Measurements from ENCODE around the gene EDEM3. TPM values are rescaled to one million over a fixed set of nuclear protein-coding genes. Genes with fewer than 3 reads are reported as not detected.
"Not testable (repeated sequence)": the region's sequence is repeated elsewhere in the genome, so short reads cannot be mapped to it uniquely, and the experiment has no call there.

Gene EDEM3
- polyA plus RNA-seq, 2 donors, result 6.0 to 6.7 TPM

GRCh38 chr1:184684285-184685074 lies 70.2 kb downstream of the EDEM3 start:
- Histone ChIP-seq H3K27me3 (ENCODE audit: control insufficient read depth in 1 of 2, insufficient read depth in 2 of 2, low read length in 2 of 2) (no peaks in the 10 kb centered on the region), H3K4me3 (ENCODE audit: low read depth in 1 of 2, low read length in 2 of 2) (no peak overlapping the region), H3K27ac (ENCODE audit: low read depth in 2 of 2, low read length in 1 of 2) (no peak overlapping the region), H3K9me3 (ENCODE audit: control insufficient read depth in 2 of 2, insufficient read depth in 1 of 2, low read depth in 1 of 2, low read length in 1 of 2) (no peaks in the 10 kb centered on the region), H3K36me3 (ENCODE audit: control insufficient read depth in 2 of 2, insufficient read depth in 2 of 2, low read length in 1 of 2) (no peaks in the 10 kb centered on the region), H3K4me1 (ENCODE audit: control insufficient read depth in 2 of 2, insufficient read depth in 2 of 2, low read length in 1 of 2) (peaks cover 0 to 3% of the 10 kb centered on the region in 2 donors)
- 44 to 49% methylated on average over 11 of the region's 11 CpGs for WGBS, 2 donors

DNA sequence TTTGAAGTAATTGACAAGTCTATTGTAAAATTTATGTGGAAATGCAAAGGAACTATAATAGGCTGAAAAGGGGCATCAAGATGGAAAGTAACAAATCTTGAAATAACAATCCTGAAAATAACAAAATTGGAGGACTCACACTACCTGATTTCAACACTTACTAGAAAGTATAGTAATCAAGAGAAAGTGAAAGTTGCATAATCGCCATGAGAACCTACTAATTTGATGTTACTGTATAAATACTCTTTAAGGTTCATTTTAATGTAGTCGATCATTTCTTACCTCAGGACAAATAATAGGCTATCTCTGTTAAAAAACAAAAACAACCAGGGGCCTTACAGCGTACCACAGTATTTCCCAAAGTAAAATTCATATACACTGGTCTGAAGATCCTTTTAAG lies 71.7 kb downstream of the EDEM3 start:
- H3K4me1 ChIP-seq (ENCODE audit: control insufficient read depth in 2 of 2, insufficient read depth in 2 of 2, low read length in 1 of 2), result peaks cover 0 to 3% of the 10 kb centered on the region in 2 donors
- H3K27ac ChIP-seq (ENCODE audit: low read depth in 2 of 2, low read length in 1 of 2), result no peak overlapping the region
- WGBS, 2 donors, result 88 to 94% methylated on average over 3 of the region's 3 CpGs
- H3K9me3 ChIP-seq (ENCODE audit: control insufficient read depth in 2 of 2, insufficient read depth in 1 of 2, low read depth in 1 of 2, low read length in 1 of 2), result no peaks in the 10 kb centered on the region
- H3K36me3 ChIP-seq (ENCODE audit: control insufficient read depth in 2 of 2, insufficient read depth in 2 of 2, low read length in 1 of 2), result no peaks in the 10 kb centered on the region
- no peaks in the 10 kb centered on the region for H3K27me3 ChIP-seq (ENCODE audit: control insufficient read depth in 1 of 2, insufficient read depth in 2 of 2, low read length in 2 of 2)
- H3K4me3 ChIP-seq (ENCODE audit: low read depth in 1 of 2, low read length in 2 of 2), result no peak overlapping the region

DNA sequence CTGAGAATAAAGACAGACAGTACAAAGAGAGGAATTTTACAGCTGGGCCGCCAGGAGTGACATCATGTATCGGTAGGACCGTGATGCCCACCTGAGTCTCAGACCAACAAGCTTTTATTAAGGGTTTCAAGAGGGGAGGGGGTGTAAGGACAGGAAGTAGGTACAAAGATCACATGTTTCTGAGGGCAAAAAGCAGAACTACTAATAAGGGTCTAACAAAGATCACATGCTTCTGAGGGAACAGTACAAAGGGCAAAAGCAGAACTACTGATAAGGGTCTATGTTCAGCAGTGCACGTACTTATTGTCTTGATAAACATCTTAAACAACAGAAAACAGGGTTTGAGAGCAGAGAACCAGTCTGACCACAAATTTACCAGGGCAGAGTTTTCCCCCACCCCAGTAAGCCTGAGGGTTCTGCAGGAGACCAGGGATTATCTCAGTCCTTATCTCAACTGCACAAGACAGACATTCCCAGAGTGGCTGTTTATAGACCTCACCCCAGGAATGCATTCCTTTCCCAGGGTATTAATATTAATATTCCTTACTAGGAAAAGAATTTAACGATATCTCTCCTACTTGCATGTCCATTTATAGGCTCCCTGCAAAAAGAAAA lies 73.9 kb downstream of the EDEM3 start:
- not testable (repeated sequence) for H3K36me3 ChIP-seq (ENCODE audit: control insufficient read depth in 2 of 2, insufficient read depth in 2 of 2, low read length in 1 of 2); H3K4me3 ChIP-seq (ENCODE audit: low read depth in 1 of 2, low read length in 2 of 2)

DNA sequence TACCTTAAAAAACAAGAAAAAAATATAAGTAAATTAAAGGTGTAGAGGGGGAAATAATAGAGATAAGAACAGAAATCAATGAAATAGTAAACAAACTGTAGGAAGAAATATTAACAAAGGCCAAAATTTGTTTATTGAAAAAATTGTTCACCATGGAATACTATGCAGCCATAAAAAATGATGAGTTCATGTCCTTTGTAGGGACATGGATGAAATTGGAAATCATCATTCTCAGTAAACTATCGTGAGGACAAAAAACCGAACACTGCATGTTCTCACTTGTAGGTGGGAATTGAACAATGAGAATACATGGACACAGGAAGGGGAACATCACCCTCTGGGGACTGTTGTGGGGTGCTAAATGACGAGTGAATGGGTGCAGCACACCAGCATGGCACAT lies 75.2 kb downstream of the EDEM3 start:
- WGBS, 2 donors, result 80 to 81% methylated on average over 3 of the region's 3 CpGs
- H3K4me1 ChIP-seq (ENCODE audit: control insufficient read depth in 2 of 2, insufficient read depth in 2 of 2, low read length in 1 of 2); H3K27me3 ChIP-seq (ENCODE audit: control insufficient read depth in 1 of 2, insufficient read depth in 2 of 2, low read length in 2 of 2); H3K9me3 ChIP-seq (ENCODE audit: control insufficient read depth in 2 of 2, insufficient read depth in 1 of 2, low read depth in 1 of 2, low read length in 1 of 2); H3K27ac ChIP-seq (ENCODE audit: low read depth in 2 of 2, low read length in 1 of 2); H3K36me3 ChIP-seq (ENCODE audit: control insufficient read depth in 2 of 2, insufficient read depth in 2 of 2, low read length in 1 of 2); H3K4me3 ChIP-seq (ENCODE audit: low read depth in 1 of 2, low read length in 2 of 2): not testable (repeated sequence)

More for the DNA sequence above, 73.9 kb downstream of the EDEM3 start:
- H3K4me1 ChIP-seq (ENCODE audit: control insufficient read depth in 2 of 2, insufficient read depth in 2 of 2, low read length in 1 of 2); H3K27me3 ChIP-seq (ENCODE audit: control insufficient read depth in 1 of 2, insufficient read depth in 2 of 2, low read length in 2 of 2); H3K27ac ChIP-seq (ENCODE audit: low read depth in 2 of 2, low read length in 1 of 2); H3K9me3 ChIP-seq (ENCODE audit: control insufficient read depth in 2 of 2, insufficient read depth in 1 of 2, low read depth in 1 of 2, low read length in 1 of 2): not testable (repeated sequence)
- 88 to 90% methylated on average over 5 of the region's 5 CpGs for WGBS, 2 donors

DNA sequence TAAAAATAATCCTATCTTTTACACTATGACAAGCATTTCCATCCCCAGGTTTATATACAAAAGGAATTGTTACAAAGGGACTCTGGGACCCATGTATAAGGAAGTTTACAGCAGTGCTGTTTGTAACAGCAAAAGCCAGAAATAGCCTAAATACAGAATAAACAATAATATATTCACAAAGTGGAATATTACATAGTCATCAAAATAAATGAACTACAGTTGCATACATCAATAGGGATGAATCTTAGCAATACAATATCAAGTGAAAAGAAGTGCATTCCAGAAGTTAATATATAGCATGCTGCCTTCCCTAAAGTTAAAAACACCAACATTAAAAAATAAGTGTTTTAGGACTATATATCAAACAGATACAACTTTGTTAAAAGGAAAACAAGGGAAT lies 77.3 kb downstream of the EDEM3 start:
- Histone ChIP-seq H3K4me3 (ENCODE audit: low read depth in 1 of 2, low read length in 2 of 2) (no peak overlapping the region), H3K4me1 (ENCODE audit: control insufficient read depth in 2 of 2, insufficient read depth in 2 of 2, low read length in 1 of 2) (no peaks in the 10 kb centered on the region), H3K36me3 (ENCODE audit: control insufficient read depth in 2 of 2, insufficient read depth in 2 of 2, low read length in 1 of 2) (no peaks in the 10 kb centered on the region), H3K27me3 (ENCODE audit: control insufficient read depth in 1 of 2, insufficient read depth in 2 of 2, low read length in 2 of 2) (no peaks in the 10 kb centered on the region), H3K9me3 (ENCODE audit: control insufficient read depth in 2 of 2, insufficient read depth in 1 of 2, low read depth in 1 of 2, low read length in 1 of 2) (no peaks in the 10 kb centered on the region), H3K27ac (ENCODE audit: low read depth in 2 of 2, low read length in 1 of 2) (no peak overlapping the region)

- Histone ChIP-seq H3K4me3 (ENCODE audit: low read depth in 1 of 2, low read length in 2 of 2) (no peak overlapping the region), H3K4me1 (ENCODE audit: control insufficient read depth in 2 of 2, insufficient read depth in 2 of 2, low read length in 1 of 2) (no peaks in the 10 kb centered on the region), H3K27ac (ENCODE audit: low read depth in 2 of 2, low read length in 1 of 2) (no peak overlapping the region), H3K36me3 (ENCODE audit: control insufficient read depth in 2 of 2, insufficient read depth in 2 of 2, low read length in 1 of 2) (no peaks in the 10 kb centered on the region), H3K27me3 (ENCODE audit: control insufficient read depth in 1 of 2, insufficient read depth in 2 of 2, low read length in 2 of 2) (no peaks in the 10 kb centered on the region), H3K9me3 (ENCODE audit: control insufficient read depth in 2 of 2, insufficient read depth in 1 of 2, low read depth in 1 of 2, low read length in 1 of 2) (no peaks in the 10 kb centered on the region)
- WGBS, 2 donors, result 82 to 85% methylated on average over 9 of the region's 9 CpGs
Measured at GRCh38 chr1:184673305-184673704, 81.4 kb downstream of the EDEM3 start.

DNA sequence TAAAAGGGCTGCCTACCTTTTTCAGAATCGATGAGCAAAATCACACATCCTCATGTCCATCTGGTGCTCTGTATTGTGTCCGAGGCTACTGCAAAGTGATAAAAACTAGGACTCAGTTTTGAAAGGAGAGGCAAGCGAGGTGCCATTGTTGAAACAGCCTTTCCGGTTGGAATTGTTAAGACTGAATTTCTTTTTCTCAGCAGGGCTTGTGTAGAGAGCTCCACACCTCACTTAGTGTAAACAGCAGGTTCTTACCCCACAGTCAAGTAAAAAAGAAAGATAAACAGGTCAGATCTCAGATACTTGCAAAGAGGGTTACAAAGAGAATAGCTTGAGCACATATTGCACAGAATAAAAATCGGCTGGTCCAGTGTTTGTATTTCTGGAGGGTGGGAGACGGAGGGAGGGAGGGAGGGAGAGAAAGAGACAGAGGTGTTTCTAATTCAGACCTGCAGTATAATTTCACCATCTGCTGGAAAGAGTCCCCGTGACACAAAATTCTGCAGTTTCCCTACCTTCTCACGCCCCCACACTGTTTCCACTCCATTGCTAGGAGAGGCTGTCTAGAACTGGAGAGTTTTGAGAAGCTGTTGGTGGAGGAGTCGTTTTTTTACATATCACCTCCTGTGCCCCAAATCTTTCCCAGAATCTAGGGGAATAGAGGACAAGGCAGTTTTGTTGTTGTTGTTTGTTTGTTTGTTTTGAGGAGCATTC lies 82.5 kb downstream of the EDEM3 start:
- WGBS, 2 donors, result 60 to 71% methylated on average over 9 of the region's 9 CpGs

DNA sequence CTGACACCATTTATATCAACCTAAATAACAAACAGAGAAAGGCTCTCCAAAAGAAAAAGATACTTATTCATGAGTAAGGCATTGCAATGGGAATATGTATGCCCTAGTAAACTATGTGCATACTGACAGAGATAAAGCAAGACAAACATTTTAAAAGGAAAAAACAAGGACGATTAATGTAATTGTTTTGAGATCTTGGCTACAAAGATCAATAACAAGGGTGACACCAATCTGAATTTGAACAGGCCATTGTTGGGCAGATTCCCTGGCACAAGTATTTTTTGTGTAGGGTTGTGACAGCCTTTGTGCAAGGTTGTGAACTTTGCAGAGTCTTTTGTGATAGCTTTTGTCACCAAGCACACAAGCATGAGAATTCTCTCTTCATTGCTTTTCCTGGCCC lies 85.3 kb downstream of the EDEM3 start:
- 71 to 78% methylated on average over 1 of the region's 1 CpG for WGBS, 2 donors
- H3K9me3 ChIP-seq (ENCODE audit: control insufficient read depth in 2 of 2, insufficient read depth in 1 of 2, low read depth in 1 of 2, low read length in 1 of 2), result no peaks in the 10 kb centered on the region
- no peak overlapping the region for H3K4me3 ChIP-seq (ENCODE audit: low read depth in 1 of 2, low read length in 2 of 2)
- no peak overlapping the region for H3K27ac ChIP-seq (ENCODE audit: low read depth in 2 of 2, low read length in 1 of 2)
- H3K27me3 ChIP-seq (ENCODE audit: control insufficient read depth in 1 of 2, insufficient read depth in 2 of 2, low read length in 2 of 2), result no peaks in the 10 kb centered on the region
- no peaks in the 10 kb centered on the region for H3K36me3 ChIP-seq (ENCODE audit: control insufficient read depth in 2 of 2, insufficient read depth in 2 of 2, low read length in 1 of 2)
- no peaks in the 10 kb centered on the region for H3K4me1 ChIP-seq (ENCODE audit: control insufficient read depth in 2 of 2, insufficient read depth in 2 of 2, low read length in 1 of 2)

More for the DNA sequence above, 82.5 kb downstream of the EDEM3 start:
- no peak overlapping the region for H3K4me3 ChIP-seq (ENCODE audit: low read depth in 1 of 2, low read length in 2 of 2)
- no peaks in the 10 kb centered on the region for H3K36me3 ChIP-seq (ENCODE audit: control insufficient read depth in 2 of 2, insufficient read depth in 2 of 2, low read length in 1 of 2)
- no peaks in the 10 kb centered on the region for H3K9me3 ChIP-seq (ENCODE audit: control insufficient read depth in 2 of 2, insufficient read depth in 1 of 2, low read depth in 1 of 2, low read length in 1 of 2)
- no peaks in the 10 kb centered on the region for H3K4me1 ChIP-seq (ENCODE audit: control insufficient read depth in 2 of 2, insufficient read depth in 2 of 2, low read length in 1 of 2)
- no peak overlapping the region for H3K27ac ChIP-seq (ENCODE audit: low read depth in 2 of 2, low read length in 1 of 2)
- H3K27me3 ChIP-seq (ENCODE audit: control insufficient read depth in 1 of 2, insufficient read depth in 2 of 2, low read length in 2 of 2), result no peaks in the 10 kb centered on the region

DNA sequence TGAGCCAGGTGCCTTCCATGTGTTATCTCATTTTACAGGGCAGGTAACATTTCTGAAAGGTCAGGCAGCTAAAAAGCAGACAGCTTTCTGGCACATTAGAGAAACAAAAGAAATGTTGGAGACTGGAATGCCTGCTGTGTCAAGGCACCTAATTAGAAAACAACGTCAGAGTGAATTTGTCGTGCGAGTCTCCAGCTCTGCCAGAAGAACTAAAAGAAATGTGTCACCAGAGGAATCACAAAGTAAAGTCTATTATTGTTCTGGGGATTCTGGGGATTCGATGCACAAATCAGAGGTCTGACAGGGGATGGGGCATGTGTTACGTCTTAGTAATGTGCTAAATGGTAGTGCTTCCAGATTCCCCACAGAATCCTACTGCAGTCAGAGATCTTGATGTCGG lies 89.3 kb downstream of the EDEM3 start:
- Histone ChIP-seq H3K9me3 (ENCODE audit: control insufficient read depth in 2 of 2, insufficient read depth in 1 of 2, low read depth in 1 of 2, low read length in 1 of 2) (no peaks in the 10 kb centered on the region), H3K36me3 (ENCODE audit: control insufficient read depth in 2 of 2, insufficient read depth in 2 of 2, low read length in 1 of 2) (no peaks in the 10 kb centered on the region), H3K27me3 (ENCODE audit: control insufficient read depth in 1 of 2, insufficient read depth in 2 of 2, low read length in 2 of 2) (no peaks in the 10 kb centered on the region), H3K4me1 (ENCODE audit: control insufficient read depth in 2 of 2, insufficient read depth in 2 of 2, low read length in 1 of 2) (no peaks in the 10 kb centered on the region), H3K4me3 (ENCODE audit: low read depth in 1 of 2, low read length in 2 of 2) (no peak overlapping the region), H3K27ac (ENCODE audit: low read depth in 2 of 2, low read length in 1 of 2) (no peak overlapping the region)
- 83 to 85% methylated on average over 6 of the region's 6 CpGs for WGBS, 2 donors

All from esophagus (tissue), 2 donors.